ENCODE data around the gene PCNT.

The PCNT gene

GRCh38 chr21:46472246-46472645, 148.3 kb downstream of the PCNT start:
- no peak overlapping the region for H3K9ac ChIP-seq (ENCODE audit: low read depth, low read length, poor library complexity)
- H3K4me1 ChIP-seq (ENCODE audit: control insufficient read depth in 2 of 2, insufficient read depth in 1 of 2, low read depth in 1 of 2, low read length in 2 of 2) = peaks cover 0 to 1% of the 10 kb centered on the region in 2 donors
- H2BK12ac ChIP-seq (ENCODE audit: low read length) = no peak overlapping the region
- no peak overlapping the region for H3K4me3 ChIP-seq (ENCODE audit: low read length in 2 of 2)
- H2AFZ ChIP-seq (ENCODE audit: low read length) = no peak overlapping the region
- WGBS, 2 donors (ENCODE audit: extremely low coverage in 2 of 2, insufficient read length in 2 of 2, insufficient replicate concordance in 1 of 2) = no CpG with 5 or more reads among the region's 6 CpGs
- H3K18ac ChIP-seq (ENCODE audit: low read length) = no peak overlapping the region
- no peak overlapping the region for H4K8ac ChIP-seq (ENCODE audit: low read depth, low read length)
- peaks cover 0 to 2% of the 10 kb centered on the region in 2 donors for H3K9me3 ChIP-seq (replicated peaks in 1 of 2; ENCODE audit: control insufficient read depth in 2 of 2, insufficient read depth in 1 of 2, low read depth in 1 of 2, low read length in 2 of 2)
- H4K91ac ChIP-seq (ENCODE audit: low read depth, low read length, poor library complexity) = no peak overlapping the region
- no peak overlapping the region for H3K23ac ChIP-seq (ENCODE audit: low read depth, low read length, poor library complexity)
- H3K79me1 ChIP-seq (ENCODE audit: low read depth, low read length) = peaks cover 7% of the 10 kb centered on the region
- H2AK5ac ChIP-seq (ENCODE audit: low read depth, low read length) = no peak overlapping the region
- no peak overlapping the region for H2BK120ac ChIP-seq (ENCODE audit: low read depth, low read length)
- no peak for DNase-seq (ENCODE audit: low spot score)
- H2BK15ac ChIP-seq (ENCODE audit: low read length) = no peak overlapping the region
- H3K4ac ChIP-seq (ENCODE audit: low read length) = no peak overlapping the region
- peaks cover 2 to 45% of the 10 kb centered on the region in 2 donors for H3K36me3 ChIP-seq (replicated peaks in 1 of 2; ENCODE audit: control insufficient read depth in 2 of 2, insufficient read depth in 2 of 2, low read length in 2 of 2)
- H3K27me3 ChIP-seq (ENCODE audit: control insufficient read depth in 3 of 3, insufficient read depth in 3 of 3, low read depth in 1 of 3, low read length in 3 of 3) = no peaks in the 10 kb centered on the region
- H3K14ac ChIP-seq (ENCODE audit: low read length) = no peak overlapping the region
- no peak overlapping the region for H3K27ac ChIP-seq (replicated peaks; ENCODE audit: low read length)
- H2BK5ac ChIP-seq (ENCODE audit: low read length) = no peak overlapping the region
- no peak overlapping the region for H3K4me2 ChIP-seq (ENCODE audit: insufficient read depth, low read length, poor library complexity, severe bottlenecking)

GRCh38 chr21:46474382-46474781, 150.4 kb downstream of the PCNT start:
- Histone ChIP-seq H3K79me1 (ENCODE audit: low read depth, low read length) (peaks cover 7% of the 10 kb centered on the region), H4K91ac (ENCODE audit: low read depth, low read length, poor library complexity) (no peak overlapping the region), H4K8ac (ENCODE audit: low read depth, low read length) (no peak overlapping the region), H3K4me3 (ENCODE audit: low read length in 2 of 2) (no peak overlapping the region), H2BK5ac (ENCODE audit: low read length) (no peak overlapping the region), H2BK12ac (ENCODE audit: low read length) (no peak overlapping the region), H3K23ac (ENCODE audit: low read depth, low read length, poor library complexity) (no peak overlapping the region), H3K4me1 (ENCODE audit: control insufficient read depth in 2 of 2, insufficient read depth in 1 of 2, low read depth in 1 of 2, low read length in 2 of 2) (peaks cover 0 to 1% of the 10 kb centered on the region in 2 donors), H2BK15ac (ENCODE audit: low read length) (no peak overlapping the region), H3K36me3 (replicated peaks in 1 of 2; ENCODE audit: control insufficient read depth in 2 of 2, insufficient read depth in 2 of 2, low read length in 2 of 2) (peaks cover 2 to 47% of the 10 kb centered on the region in 2 donors), H3K4ac (ENCODE audit: low read length) (no peak overlapping the region), H3K9me3 (replicated peaks in 1 of 2; ENCODE audit: control insufficient read depth in 2 of 2, insufficient read depth in 1 of 2, low read depth in 1 of 2, low read length in 2 of 2) (peaks cover 0 to 2% of the 10 kb centered on the region in 2 donors), H2BK120ac (ENCODE audit: low read depth, low read length) (no peak overlapping the region), H3K18ac (ENCODE audit: low read length) (no peak overlapping the region), H3K27me3 (ENCODE audit: control insufficient read depth in 3 of 3, insufficient read depth in 3 of 3, low read depth in 1 of 3, low read length in 3 of 3) (no peaks in the 10 kb centered on the region), H3K4me2 (ENCODE audit: insufficient read depth, low read length, poor library complexity, severe bottlenecking) (no peak overlapping the region), H3K27ac (replicated peaks; ENCODE audit: low read length) (no peak overlapping the region), H2AK5ac (ENCODE audit: low read depth, low read length) (no peak overlapping the region), H3K9ac (ENCODE audit: low read depth, low read length, poor library complexity) (no peak overlapping the region), H3K14ac (ENCODE audit: low read length) (no peak overlapping the region), H2AFZ (ENCODE audit: low read length) (no peak overlapping the region)
- no peak for DNase-seq (ENCODE audit: low spot score)
- WGBS, 2 donors (ENCODE audit: extremely low coverage in 2 of 2, insufficient read length in 2 of 2, insufficient replicate concordance in 1 of 2) = no CpG with 5 or more reads among the region's 2 CpGs

GRCh38 chr21:46475296-46475695, 151.3 kb downstream of the PCNT start:
- Histone ChIP-seq H3K14ac (ENCODE audit: low read length) (no peak overlapping the region), H3K4me2 (ENCODE audit: insufficient read depth, low read length, poor library complexity, severe bottlenecking) (no peak overlapping the region), H3K9ac (ENCODE audit: low read depth, low read length, poor library complexity) (no peak overlapping the region), H4K91ac (ENCODE audit: low read depth, low read length, poor library complexity) (no peak overlapping the region), H3K27me3 (ENCODE audit: control insufficient read depth in 3 of 3, insufficient read depth in 3 of 3, low read depth in 1 of 3, low read length in 3 of 3) (no peaks in the 10 kb centered on the region), H4K8ac (ENCODE audit: low read depth, low read length) (no peak overlapping the region), H3K4ac (ENCODE audit: low read length) (no peak overlapping the region), H2BK15ac (ENCODE audit: low read length) (no peak overlapping the region), H3K36me3 (replicated peaks in 1 of 2; ENCODE audit: control insufficient read depth in 2 of 2, insufficient read depth in 2 of 2, low read length in 2 of 2) (peaks cover 2 to 52% of the 10 kb centered on the region in 2 donors), H2BK120ac (ENCODE audit: low read depth, low read length) (no peak overlapping the region), H2BK12ac (ENCODE audit: low read length) (no peak overlapping the region), H3K4me3 (ENCODE audit: low read length in 2 of 2) (no peak overlapping the region), H2BK5ac (ENCODE audit: low read length) (no peak overlapping the region), H3K4me1 (ENCODE audit: control insufficient read depth in 2 of 2, insufficient read depth in 1 of 2, low read depth in 1 of 2, low read length in 2 of 2) (peaks cover 0 to 1% of the 10 kb centered on the region in 2 donors), H3K18ac (ENCODE audit: low read length) (no peak overlapping the region), H3K23ac (ENCODE audit: low read depth, low read length, poor library complexity) (no peak overlapping the region), H2AFZ (ENCODE audit: low read length) (no peak overlapping the region), H2AK5ac (ENCODE audit: low read depth, low read length) (no peak overlapping the region), H3K27ac (replicated peaks; ENCODE audit: low read length) (no peak overlapping the region), H3K79me1 (ENCODE audit: low read depth, low read length) (peaks cover 8% of the 10 kb centered on the region), H3K9me3 (replicated peaks in 1 of 2; ENCODE audit: control insufficient read depth in 2 of 2, insufficient read depth in 1 of 2, low read depth in 1 of 2, low read length in 2 of 2) (no peaks in the 10 kb centered on the region)
- DNase-seq (ENCODE audit: low spot score) = no peak
- WGBS, 2 donors (ENCODE audit: extremely low coverage in 2 of 2, insufficient read length in 2 of 2, insufficient replicate concordance in 1 of 2) = no CpG with 5 or more reads among the region's 1 CpG

DNA sequence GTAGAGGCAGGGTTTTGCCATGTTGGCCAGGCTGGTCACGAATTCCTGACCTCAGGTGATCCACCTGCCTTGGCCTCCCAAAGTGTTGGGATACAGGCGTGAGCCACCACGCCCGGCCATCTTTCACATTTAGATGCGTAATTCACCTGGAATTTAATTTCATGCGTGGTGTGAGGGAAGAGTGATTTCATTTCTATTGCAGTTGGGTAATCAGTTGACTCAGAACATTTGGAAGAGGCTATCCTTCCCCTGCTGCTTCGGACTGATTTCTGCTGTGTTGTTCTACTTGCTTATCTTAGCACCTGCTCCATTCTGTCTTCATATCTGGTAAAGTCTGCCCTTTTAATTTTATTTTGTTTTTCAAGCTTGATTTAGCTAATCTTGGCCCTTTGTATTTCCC, 153.8 kb downstream of the PCNT start:
- Histone ChIP-seq H4K8ac (ENCODE audit: low read depth, low read length) (no peak overlapping the region), H2AK5ac (ENCODE audit: low read depth, low read length) (no peak overlapping the region), H3K23ac (ENCODE audit: low read depth, low read length, poor library complexity) (no peak overlapping the region), H2AFZ (ENCODE audit: low read length) (no peak overlapping the region), H3K9ac (ENCODE audit: low read depth, low read length, poor library complexity) (no peak overlapping the region), H3K18ac (ENCODE audit: low read length) (no peak overlapping the region), H3K4me3 (ENCODE audit: low read length in 2 of 2) (no peak overlapping the region), H2BK15ac (ENCODE audit: low read length) (no peak overlapping the region), H3K14ac (ENCODE audit: low read length) (no peak overlapping the region), H3K79me1 (ENCODE audit: low read depth, low read length) (peaks cover 7% of the 10 kb centered on the region), H2BK120ac (ENCODE audit: low read depth, low read length) (no peak overlapping the region), H3K27ac (replicated peaks; ENCODE audit: low read length) (no peak overlapping the region), H3K9me3 (replicated peaks in 1 of 2; ENCODE audit: control insufficient read depth in 2 of 2, insufficient read depth in 1 of 2, low read depth in 1 of 2, low read length in 2 of 2) (no peaks in the 10 kb centered on the region), H3K36me3 (replicated peaks in 1 of 2; ENCODE audit: control insufficient read depth in 2 of 2, insufficient read depth in 2 of 2, low read length in 2 of 2) (peaks cover 2 to 64% of the 10 kb centered on the region in 2 donors), H3K4me2 (ENCODE audit: insufficient read depth, low read length, poor library complexity, severe bottlenecking) (no peak overlapping the region), H3K4me1 (ENCODE audit: control insufficient read depth in 2 of 2, insufficient read depth in 1 of 2, low read depth in 1 of 2, low read length in 2 of 2) (peaks cover 0 to under 1% of the 10 kb centered on the region in 2 donors), H3K4ac (ENCODE audit: low read length) (no peak overlapping the region), H2BK5ac (ENCODE audit: low read length) (no peak overlapping the region), H4K91ac (ENCODE audit: low read depth, low read length, poor library complexity) (no peak overlapping the region), H3K27me3 (ENCODE audit: control insufficient read depth in 3 of 3, insufficient read depth in 3 of 3, low read depth in 1 of 3, low read length in 3 of 3) (no peaks in the 10 kb centered on the region), H2BK12ac (ENCODE audit: low read length) (no peak overlapping the region)
- no peak for DNase-seq (ENCODE audit: low spot score)
- WGBS, 2 donors (ENCODE audit: extremely low coverage in 2 of 2, insufficient read length in 2 of 2, insufficient replicate concordance in 1 of 2) = no CpG with 5 or more reads among the region's 7 CpGs
